Choroid plexus epithelial cell (primary cell): ENCODE data around the gene CHRM5.

Source experiments
- DNase-seq: peaks from one replicate; pipeline ENCODE4 v3.0.0-alpha.2; 2010; ENCODE audit warnings: low read depth
- H3K4me3 ChIP-seq: 2 replicates; pipeline ENCODE4 v1.5.1; 2011; ENCODE audit warnings: low read depth, mild to moderate bottlenecking, control low read depth, low read length, moderate library complexity
- TF ChIP-seq, protein P1 (sequence below): conservative IDR thresholded peaks from 2 replicates; pipeline ENCODE4 v1.5.1; 2011; ENCODE audit warnings: low read depth, mild to moderate bottlenecking, control low read depth, inconsistent platforms, low read length, moderate library complexity

CHRM5 gene, protein sequence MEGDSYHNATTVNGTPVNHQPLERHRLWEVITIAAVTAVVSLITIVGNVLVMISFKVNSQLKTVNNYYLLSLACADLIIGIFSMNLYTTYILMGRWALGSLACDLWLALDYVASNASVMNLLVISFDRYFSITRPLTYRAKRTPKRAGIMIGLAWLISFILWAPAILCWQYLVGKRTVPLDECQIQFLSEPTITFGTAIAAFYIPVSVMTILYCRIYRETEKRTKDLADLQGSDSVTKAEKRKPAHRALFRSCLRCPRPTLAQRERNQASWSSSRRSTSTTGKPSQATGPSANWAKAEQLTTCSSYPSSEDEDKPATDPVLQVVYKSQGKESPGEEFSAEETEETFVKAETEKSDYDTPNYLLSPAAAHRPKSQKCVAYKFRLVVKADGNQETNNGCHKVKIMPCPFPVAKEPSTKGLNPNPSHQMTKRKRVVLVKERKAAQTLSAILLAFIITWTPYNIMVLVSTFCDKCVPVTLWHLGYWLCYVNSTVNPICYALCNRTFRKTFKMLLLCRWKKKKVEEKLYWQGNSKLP

DNA sequence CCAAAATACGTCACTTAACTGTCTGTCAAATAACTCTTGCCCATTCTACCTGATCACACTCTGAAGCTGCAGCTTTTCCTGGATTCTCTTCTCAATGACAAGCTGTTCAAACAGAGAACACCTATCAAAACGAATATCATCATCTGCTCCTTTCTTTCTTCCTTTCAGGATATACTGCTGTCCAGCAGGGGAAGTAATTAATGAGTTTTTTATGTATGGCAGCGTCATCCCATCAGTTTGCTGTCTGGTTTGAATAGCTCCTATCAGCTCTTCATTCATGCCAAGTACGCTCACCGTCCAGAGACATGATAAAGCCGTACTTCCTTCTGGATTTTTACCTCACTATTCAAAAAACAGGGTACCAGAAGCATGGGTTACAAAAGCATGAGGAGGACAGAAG is at the start of gene CHRM5:
Gene CHRM5, plus strand, starts transcription at position 274 of the 400 bp plus-strand sequence. CDS start 94,221 bp downstream, outside the sequence.
- no peak for DNase-seq
- TF ChIP-seq, protein P1, sequence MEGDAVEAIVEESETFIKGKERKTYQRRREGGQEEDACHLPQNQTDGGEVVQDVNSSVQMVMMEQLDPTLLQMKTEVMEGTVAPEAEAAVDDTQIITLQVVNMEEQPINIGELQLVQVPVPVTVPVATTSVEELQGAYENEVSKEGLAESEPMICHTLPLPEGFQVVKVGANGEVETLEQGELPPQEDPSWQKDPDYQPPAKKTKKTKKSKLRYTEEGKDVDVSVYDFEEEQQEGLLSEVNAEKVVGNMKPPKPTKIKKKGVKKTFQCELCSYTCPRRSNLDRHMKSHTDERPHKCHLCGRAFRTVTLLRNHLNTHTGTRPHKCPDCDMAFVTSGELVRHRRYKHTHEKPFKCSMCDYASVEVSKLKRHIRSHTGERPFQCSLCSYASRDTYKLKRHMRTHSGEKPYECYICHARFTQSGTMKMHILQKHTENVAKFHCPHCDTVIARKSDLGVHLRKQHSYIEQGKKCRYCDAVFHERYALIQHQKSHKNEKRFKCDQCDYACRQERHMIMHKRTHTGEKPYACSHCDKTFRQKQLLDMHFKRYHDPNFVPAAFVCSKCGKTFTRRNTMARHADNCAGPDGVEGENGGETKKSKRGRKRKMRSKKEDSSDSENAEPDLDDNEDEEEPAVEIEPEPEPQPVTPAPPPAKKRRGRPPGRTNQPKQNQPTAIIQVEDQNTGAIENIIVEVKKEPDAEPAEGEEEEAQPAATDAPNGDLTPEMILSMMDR: no peak
- H3K4me3 ChIP-seq: no peak within 1 kb of the TSS

DNA sequence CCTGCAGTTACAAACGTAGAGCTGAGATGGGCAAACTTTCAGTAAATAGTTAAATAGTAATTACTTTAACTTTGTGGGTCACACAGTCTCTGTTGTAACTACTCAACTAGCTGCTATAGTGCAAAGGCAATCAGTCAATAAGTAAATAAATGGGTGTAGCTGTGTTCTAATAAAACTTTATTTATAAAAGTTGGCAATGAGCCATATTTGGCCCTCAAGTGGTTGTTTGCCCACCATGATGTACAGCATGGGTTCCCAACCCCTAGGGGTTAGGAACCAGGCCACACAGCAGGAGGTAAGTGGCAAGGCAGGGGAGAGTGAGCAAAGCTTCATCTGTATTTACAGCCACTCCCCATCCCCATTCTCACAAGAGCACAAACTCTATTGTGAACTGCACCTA is 44.9 kb upstream of the CHRM5 start:
- TF ChIP-seq, protein P1: no peak
- H3K4me3 ChIP-seq: no peak overlapping the region
- no peak for DNase-seq

DNA sequence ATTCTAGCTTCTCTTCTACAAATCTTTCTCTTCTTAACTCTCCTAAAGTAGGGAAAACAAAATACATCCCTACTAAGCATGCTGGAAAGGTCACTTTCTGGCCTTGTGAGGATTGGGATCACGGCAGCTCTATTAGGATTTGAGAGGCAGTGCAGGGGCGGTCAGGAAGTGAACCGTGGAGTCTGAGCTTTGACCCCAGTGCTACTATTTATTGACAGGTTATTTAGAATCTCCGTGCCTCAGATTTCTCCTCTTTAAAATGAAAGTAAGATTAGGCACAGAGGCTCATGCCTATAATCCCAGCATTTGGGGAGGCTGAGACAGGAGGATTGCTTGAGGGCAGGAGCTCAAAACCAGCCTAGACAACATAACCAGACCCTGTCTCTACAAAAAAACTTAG is 42.0 kb upstream of the CHRM5 start:
- H3K4me3 ChIP-seq: no peak overlapping the region
- DNase-seq: no peak
- TF ChIP-seq, protein P1: no peak

DNA sequence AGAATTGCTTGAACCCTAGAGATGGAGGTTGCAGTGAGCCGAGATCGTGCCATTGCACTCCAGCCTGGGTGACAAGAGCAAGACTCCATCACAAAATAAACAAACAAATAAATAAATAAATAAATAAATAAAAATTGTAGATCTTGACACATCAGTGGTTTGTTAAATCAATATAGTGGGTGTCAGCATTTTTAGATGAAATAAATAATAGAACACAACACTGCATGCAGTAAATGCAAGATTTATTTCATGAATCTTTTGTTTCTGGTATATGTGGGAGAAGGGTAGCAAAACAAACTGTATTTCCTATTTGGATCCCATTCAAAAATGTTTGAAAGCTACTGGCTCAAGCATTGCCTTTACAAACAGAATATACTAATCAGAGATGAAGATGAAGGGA is 35.6 kb upstream of the CHRM5 start:
- no peak overlapping the region for H3K4me3 ChIP-seq
- TF ChIP-seq, protein P1: no peak
- DNase-seq: no peak

DNA sequence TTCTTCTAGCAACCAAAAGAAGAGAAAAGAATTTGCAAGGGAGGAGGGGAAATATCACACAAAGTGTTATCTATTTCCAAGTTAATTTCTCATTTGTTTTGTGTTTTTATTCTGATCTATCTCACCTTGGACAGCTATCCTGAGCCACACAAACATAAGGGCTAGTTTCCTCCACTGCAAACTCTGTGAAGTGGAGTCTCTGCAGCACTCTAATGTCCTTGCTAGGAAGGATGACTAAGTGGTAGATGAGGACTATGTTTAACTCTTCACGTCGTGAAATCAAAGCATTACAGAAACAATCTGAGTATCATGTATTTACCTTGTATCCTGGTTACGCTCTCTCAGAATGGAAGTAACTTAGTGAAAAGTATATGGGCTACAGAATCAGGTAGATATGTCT is 33.9 kb upstream of the CHRM5 start:
- no peak overlapping the region for H3K4me3 ChIP-seq
- DNase-seq: no peak
- TF ChIP-seq, protein P1: no peak

DNA sequence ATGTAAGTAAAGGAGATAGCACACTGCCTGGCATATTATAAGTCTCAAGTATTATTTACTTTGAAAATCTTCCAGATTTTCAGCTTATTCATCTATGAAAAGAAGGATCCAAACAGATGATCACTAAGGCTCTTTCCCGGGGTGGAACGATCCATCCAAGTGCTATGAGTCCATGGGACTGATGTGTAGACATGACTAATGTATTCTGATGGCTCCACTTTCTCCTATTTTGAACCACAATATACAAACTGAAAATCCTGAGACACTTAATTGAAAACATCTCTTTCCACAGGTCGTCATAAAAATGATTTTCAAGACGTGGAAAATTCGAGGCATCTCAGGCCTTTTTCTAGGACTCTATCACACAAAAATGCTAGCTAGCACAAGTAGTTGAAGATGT is 33.4 kb upstream of the CHRM5 start:
- H3K4me3 ChIP-seq: no peak overlapping the region
- TF ChIP-seq, protein P1: no peak
- DNase-seq: no peak
